ENCODE measurements around the gene NCAM1. TPM values are rescaled to one million over a fixed set of nuclear protein-coding genes. Genes with fewer than 3 reads are reported as not detected.

Gene NCAM1
- polyA plus RNA-seq, 1 experiment, result 0.27 TPM

DNA sequence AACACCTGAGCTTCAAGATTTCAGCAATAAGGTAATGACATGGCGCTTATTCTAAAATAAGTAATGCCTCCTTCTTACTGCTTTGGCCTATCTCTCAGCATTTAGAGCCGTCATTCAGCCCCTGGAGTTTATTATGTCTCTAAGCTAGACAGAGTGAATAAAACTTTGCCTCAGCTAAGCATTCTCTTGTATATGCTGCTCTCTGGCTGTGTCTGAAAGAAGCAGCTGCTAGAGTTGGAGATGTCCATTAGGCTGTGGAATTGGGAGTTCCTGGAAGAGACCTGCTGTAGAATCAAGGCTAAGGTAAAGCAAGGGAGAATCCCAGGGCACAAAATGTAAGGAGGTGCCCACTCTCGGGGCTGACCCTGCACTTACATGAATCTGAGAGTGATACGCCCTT, 317.7 kb downstream of the NCAM1 start:
- CTCF ChIA-PET, result interaction anchor here (0.5 to 1.7 kb wide), 3 partner anchors 11 to 320 kb away, joined by 3 to 4 read pairs (median 4); no protein-coding TSS in a partner anchor
- Histone ChIP-seq H3K36me3 (ENCODE audit: control insufficient read depth, insufficient read depth, low read length) (no peaks in the 10 kb centered on the region), H3K27me3 (ENCODE audit: control insufficient read depth, insufficient read depth, low read length) (no peaks in the 10 kb centered on the region; the same call in 1 of the 2 replicates), H3K4me3 (ENCODE audit: low read depth, low read length) (no peak overlapping the region)
- TF ChIP-seq, protein P1, sequence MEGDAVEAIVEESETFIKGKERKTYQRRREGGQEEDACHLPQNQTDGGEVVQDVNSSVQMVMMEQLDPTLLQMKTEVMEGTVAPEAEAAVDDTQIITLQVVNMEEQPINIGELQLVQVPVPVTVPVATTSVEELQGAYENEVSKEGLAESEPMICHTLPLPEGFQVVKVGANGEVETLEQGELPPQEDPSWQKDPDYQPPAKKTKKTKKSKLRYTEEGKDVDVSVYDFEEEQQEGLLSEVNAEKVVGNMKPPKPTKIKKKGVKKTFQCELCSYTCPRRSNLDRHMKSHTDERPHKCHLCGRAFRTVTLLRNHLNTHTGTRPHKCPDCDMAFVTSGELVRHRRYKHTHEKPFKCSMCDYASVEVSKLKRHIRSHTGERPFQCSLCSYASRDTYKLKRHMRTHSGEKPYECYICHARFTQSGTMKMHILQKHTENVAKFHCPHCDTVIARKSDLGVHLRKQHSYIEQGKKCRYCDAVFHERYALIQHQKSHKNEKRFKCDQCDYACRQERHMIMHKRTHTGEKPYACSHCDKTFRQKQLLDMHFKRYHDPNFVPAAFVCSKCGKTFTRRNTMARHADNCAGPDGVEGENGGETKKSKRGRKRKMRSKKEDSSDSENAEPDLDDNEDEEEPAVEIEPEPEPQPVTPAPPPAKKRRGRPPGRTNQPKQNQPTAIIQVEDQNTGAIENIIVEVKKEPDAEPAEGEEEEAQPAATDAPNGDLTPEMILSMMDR (IDR thresholded peaks at IDR 0.05; ENCODE audit: insufficient read depth, low read depth, low read length), result no peak
- POLR2A ChIA-PET, result no interaction called here
- DNase-seq (ENCODE audit: low read depth), result no peak

DNA sequence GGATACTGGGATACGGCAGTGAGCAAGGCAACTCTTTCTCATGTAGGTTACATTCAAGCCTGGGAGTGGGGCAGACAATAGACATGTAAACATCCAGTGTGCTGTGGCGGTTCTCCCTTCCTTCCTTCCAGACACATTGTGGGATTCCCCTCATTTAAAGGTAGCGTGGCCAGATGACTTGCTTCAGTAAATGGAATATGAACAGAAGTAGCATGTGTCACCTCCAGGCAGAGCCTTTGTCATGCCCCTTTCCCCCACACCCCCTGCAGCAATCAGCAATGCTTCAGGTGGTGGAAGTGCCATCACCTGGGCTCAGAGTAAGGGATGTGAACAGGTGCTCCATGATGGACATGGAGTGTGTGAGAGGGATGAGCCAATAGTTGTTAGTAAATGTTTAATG, 318.4 kb downstream of the NCAM1 start:
- CTCF ChIA-PET, result interaction anchor here (0.5 to 1.7 kb wide), 2 partner anchors 10 to 117 kb away, joined by 4 read pairs; no protein-coding TSS in a partner anchor
- no peak for DNase-seq (ENCODE audit: low read depth)
- Histone ChIP-seq H3K27me3 (ENCODE audit: control insufficient read depth, insufficient read depth, low read length) (no peaks in the 10 kb centered on the region; the same call in 1 of the 2 replicates), H3K36me3 (ENCODE audit: control insufficient read depth, insufficient read depth, low read length) (no peaks in the 10 kb centered on the region), H3K4me3 (ENCODE audit: low read depth, low read length) (no peak overlapping the region)
- POLR2A ChIA-PET, result no interaction called here
- TF ChIP-seq, protein P1 (IDR thresholded peaks at IDR 0.05; ENCODE audit: insufficient read depth, low read depth, low read length), result no peak

DNA sequence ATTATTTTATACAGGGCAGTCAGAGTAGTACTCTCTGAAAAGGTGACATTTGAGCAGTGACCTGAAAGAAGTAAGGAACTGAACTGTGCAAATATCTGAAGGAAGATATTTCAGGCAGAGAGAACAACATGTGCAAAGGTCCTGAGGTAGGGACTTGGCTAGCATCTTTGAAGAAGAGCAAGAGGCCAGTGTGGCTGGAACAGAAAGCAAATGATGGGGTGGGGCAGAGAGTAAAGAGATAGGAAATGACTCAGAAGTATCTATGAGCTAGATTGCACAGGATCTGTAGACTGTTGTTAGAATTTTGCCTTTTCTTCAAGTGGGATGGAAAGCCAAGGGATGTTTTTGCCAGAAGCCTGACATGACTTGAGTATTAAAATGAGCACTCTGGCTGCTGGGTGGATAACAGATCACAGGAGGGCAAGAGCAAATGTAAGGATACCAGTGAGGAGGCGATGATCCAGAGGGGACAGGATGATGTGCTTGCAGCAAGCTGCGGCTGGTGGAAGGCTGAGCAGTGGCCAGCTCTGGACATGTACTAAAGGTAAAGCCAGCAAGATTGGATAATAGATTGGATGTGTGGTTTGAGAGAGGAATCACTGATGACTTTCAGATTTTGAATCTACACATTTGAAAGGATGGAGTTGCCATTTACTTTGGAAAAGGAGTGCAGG, 320.0 kb downstream of the NCAM1 start:
- H3K4me3 ChIP-seq (ENCODE audit: low read depth, low read length), result no peak overlapping the region
- TF ChIP-seq, protein P1 (IDR thresholded peaks at IDR 0.05; ENCODE audit: insufficient read depth, low read depth, low read length), result no peak
- CTCF ChIA-PET, result interaction anchor here (0.7 to 2.7 kb wide), 4 partner anchors 8 to 693 kb away, joined by 3 to 9 read pairs (median 4); no protein-coding TSS in a partner anchor
- POLR2A ChIA-PET, result no interaction called here
- H3K27me3 ChIP-seq (ENCODE audit: control insufficient read depth, insufficient read depth, low read length), result no peaks in the 10 kb centered on the region; the same call in 1 of the 2 replicates
- no peak for DNase-seq (ENCODE audit: low read depth)
- H3K36me3 ChIP-seq (ENCODE audit: control insufficient read depth, insufficient read depth, low read length), result no peaks in the 10 kb centered on the region

DNA sequence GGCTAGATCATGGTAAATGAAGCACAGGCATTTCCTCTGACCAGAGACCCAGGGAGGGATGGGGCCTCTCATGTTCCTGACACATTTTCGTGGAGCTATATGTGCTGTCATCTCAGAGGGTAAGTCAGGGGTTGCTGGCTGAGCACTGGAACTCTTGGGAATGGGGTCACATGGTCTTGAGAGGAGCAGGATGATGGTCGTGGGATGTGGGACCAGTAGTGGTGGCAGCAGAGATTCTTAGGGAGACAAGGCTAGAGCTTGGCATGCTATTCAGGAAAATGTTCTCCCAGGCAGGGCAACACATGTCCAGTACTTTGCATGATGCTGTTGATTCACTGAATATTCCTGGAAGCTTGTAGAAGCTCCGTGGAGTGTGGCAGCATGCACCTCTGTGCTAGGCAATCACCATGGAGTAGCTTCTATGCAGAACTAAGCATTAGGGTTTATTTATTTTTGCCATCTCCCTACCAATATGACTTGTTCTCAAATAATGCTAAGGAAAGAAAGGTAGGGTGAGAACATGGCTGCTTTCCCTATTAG, 321.7 kb downstream of the NCAM1 start:
- TF ChIP-seq, protein P1 (IDR thresholded peaks at IDR 0.05; ENCODE audit: insufficient read depth, low read depth, low read length), result no peak
- no peaks in the 10 kb centered on the region for H3K36me3 ChIP-seq (ENCODE audit: control insufficient read depth, insufficient read depth, low read length)
- CTCF ChIA-PET, result interaction anchor here (0.6 to 2.7 kb wide), 3 partner anchors 8 to 695 kb away, joined by 3 to 9 read pairs (median 3); no protein-coding TSS in a partner anchor
- no peaks in the 10 kb centered on the region; the same call in 1 of the 2 replicates for H3K27me3 ChIP-seq (ENCODE audit: control insufficient read depth, insufficient read depth, low read length)
- DNase-seq (ENCODE audit: low read depth), result no peak
- POLR2A ChIA-PET, result no interaction called here
- H3K4me3 ChIP-seq (ENCODE audit: low read depth, low read length), result no peak overlapping the region

DNA sequence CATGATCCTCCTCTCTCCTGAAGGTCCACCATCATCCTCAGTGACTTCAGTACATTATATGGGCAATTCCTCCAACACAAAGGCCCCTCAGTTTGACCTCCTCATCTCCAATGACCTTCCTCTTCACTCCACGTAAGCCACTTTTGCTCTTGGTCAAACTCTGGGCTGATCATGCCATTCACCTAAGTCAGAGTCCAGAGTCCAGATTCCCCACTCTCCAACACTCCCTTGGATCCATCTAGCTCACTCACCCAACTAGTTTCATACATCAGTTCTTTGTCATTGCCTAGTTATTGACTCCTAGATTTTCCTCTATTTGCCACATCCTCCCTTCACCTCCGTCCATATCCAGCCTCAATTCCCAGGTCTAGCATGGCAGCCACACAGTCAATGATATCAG, 322.7 kb downstream of the NCAM1 start:
- Histone ChIP-seq H3K4me3 (ENCODE audit: low read depth, low read length) (no peak overlapping the region), H3K27me3 (ENCODE audit: control insufficient read depth, insufficient read depth, low read length) (no peaks in the 10 kb centered on the region; the same call in 1 of the 2 replicates), H3K36me3 (ENCODE audit: control insufficient read depth, insufficient read depth, low read length) (no peaks in the 10 kb centered on the region)
- DNase-seq (ENCODE audit: low read depth), result no peak
- ChIA-PET CTCF (interaction anchor here (0.6 to 2.7 kb wide), 2 partner anchors 13 to 696 kb away, joined by 3 to 9 read pairs; no protein-coding TSS in a partner anchor), POLR2A (no interaction called here)
- TF ChIP-seq, protein P1 (IDR thresholded peaks at IDR 0.05; ENCODE audit: insufficient read depth, low read depth, low read length), result no peak
